ENCODE measurements around the gene TFDP1.
"Not testable (repeated sequence)": the region's sequence is repeated elsewhere in the genome, so short reads cannot be mapped to it uniquely, and the experiment has no call there.

TFDP1 gene

DNA sequence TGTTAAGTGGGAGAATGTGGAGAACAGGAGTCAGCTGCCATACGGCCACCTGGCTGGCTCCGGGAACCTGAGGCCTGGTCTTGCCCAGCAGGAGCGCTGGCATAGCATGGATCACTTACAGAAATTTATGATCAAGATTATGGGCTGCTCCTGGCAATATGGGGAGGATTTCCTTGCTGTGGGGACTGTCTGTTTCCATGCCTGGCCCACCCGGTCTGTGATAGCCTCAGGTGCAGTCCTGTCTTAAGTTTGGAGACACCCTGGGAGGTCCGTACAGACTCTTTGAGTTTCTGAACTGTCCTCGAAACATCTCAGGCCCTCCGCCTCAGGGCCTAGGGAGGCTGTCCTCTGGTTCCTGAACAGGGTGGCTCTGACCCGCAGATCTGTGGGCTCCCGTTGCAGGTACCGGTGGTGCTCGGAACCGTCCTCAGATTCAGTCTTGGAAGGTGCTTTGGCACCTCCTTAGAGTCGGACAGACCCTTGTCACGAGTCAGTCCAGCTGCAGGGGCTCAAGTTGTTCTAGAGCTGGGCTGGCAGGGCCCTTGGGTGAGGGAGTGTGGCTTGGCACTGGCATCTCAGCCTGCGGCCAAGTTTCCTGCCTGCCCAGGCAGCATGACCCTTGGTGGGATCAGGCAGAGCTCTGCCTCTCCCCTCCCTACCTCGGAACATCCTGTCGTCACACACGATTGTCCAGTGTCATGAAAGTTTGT is 4.9 kb downstream of the TFDP1 start:
- Histone ChIP-seq H3K36me3 (ENCODE audit: control insufficient read depth, insufficient read depth, low read length) (peaks cover 63% of the 10 kb centered on the region), H3K27ac (ENCODE audit: low read depth, low read length) (no peak overlapping the region), H3K9ac (ENCODE audit: low read length) (no peak overlapping the region), H3K4me1 (ENCODE audit: control insufficient read depth, insufficient read depth, low read length) (no peaks in the 10 kb centered on the region), H3K4me3 (ENCODE audit: low read depth, low read length) (no peak overlapping the region), H3K9me3 (ENCODE audit: control insufficient read depth, insufficient read depth, low read depth, low read length) (no peaks in the 10 kb centered on the region), H3K27me3 (ENCODE audit: control insufficient read depth, insufficient read depth, low read length) (no peaks in the 10 kb centered on the region)

- Histone ChIP-seq H3K27ac (ENCODE audit: low read depth, low read length) (no peak overlapping the region), H3K9ac (ENCODE audit: low read length) (no peak overlapping the region), H3K9me3 (ENCODE audit: control insufficient read depth, insufficient read depth, low read depth, low read length) (no peaks in the 10 kb centered on the region), H3K4me3 (ENCODE audit: low read depth, low read length) (no peak overlapping the region), H3K36me3 (ENCODE audit: control insufficient read depth, insufficient read depth, low read length) (peaks cover 65% of the 10 kb centered on the region), H3K4me1 (ENCODE audit: control insufficient read depth, insufficient read depth, low read length) (no peaks in the 10 kb centered on the region), H3K27me3 (ENCODE audit: control insufficient read depth, insufficient read depth, low read length) (no peaks in the 10 kb centered on the region)
Observed at GRCh38 chr13:113589961-113590339, 5.4 kb downstream of the TFDP1 start.

DNA sequence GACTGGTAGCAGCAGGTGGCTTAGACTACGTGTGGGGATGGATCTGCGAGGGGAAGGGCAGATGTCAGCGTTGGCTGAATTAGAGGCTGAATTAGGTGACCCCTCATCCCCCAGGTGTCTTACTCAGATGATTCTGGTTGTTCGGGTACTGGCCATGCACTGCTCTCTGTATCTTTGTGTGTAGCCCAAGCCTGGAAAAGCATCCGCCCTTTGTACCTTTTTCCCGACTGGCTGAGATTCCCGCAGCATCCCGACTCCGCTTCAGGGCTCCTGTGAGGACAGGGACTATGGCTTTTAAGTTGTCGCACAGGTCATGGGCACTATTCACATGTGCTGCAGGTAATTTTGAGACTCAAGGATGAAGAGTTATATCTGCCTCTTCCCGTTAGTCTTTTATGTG is 7.2 kb downstream of the TFDP1 start:
- H3K4me1 ChIP-seq (ENCODE audit: control insufficient read depth, insufficient read depth, low read length): no peaks in the 10 kb centered on the region
- no peak overlapping the region for H3K4me3 ChIP-seq (ENCODE audit: low read depth, low read length)
- H3K27ac ChIP-seq (ENCODE audit: low read depth, low read length): no peak overlapping the region
- H3K36me3 ChIP-seq (ENCODE audit: control insufficient read depth, insufficient read depth, low read length): peaks cover 69% of the 10 kb centered on the region
- no peaks in the 10 kb centered on the region for H3K27me3 ChIP-seq (ENCODE audit: control insufficient read depth, insufficient read depth, low read length)
- H3K9me3 ChIP-seq (ENCODE audit: control insufficient read depth, insufficient read depth, low read depth, low read length): no peaks in the 10 kb centered on the region
- no peak overlapping the region for H3K9ac ChIP-seq (ENCODE audit: low read length)

DNA sequence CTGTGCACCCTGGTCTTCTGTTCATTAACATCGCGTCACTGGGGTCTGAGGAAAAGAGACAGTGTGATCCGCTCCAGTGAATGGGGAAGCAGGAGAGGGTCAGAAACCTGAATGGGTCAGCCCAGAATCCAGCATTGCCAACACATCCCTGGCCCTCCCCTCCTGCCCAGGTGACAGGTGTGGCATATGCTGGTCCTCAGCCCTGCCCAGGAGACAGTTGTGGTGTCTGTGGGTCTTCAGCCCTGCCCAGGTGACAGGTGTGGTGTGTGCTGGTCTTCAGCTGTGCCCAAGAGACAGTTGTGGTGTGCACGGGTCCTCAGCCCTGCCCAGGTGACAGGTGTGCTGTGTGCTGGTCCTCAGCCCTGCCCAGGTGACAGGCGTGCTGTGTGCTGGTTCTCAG is 8.0 kb downstream of the TFDP1 start:
- no peaks in the 10 kb centered on the region for H3K9me3 ChIP-seq (ENCODE audit: control insufficient read depth, insufficient read depth, low read depth, low read length)
- no peaks in the 10 kb centered on the region for H3K27me3 ChIP-seq (ENCODE audit: control insufficient read depth, insufficient read depth, low read length)
- H3K36me3 ChIP-seq (ENCODE audit: control insufficient read depth, insufficient read depth, low read length): peaks cover 68% of the 10 kb centered on the region
- H3K4me3 ChIP-seq (ENCODE audit: low read depth, low read length): no peak overlapping the region
- H3K4me1 ChIP-seq (ENCODE audit: control insufficient read depth, insufficient read depth, low read length): no peaks in the 10 kb centered on the region
- no peak overlapping the region for H3K27ac ChIP-seq (ENCODE audit: low read depth, low read length)
- no peak overlapping the region for H3K9ac ChIP-seq (ENCODE audit: low read length)

GRCh38 chr13:113594066-113594821 is 9.7 kb downstream of the TFDP1 start:
- not testable (repeated sequence) for H3K9me3 ChIP-seq (ENCODE audit: control insufficient read depth, insufficient read depth, low read depth, low read length); H3K9ac ChIP-seq (ENCODE audit: low read length); H3K4me3 ChIP-seq (ENCODE audit: low read depth, low read length); H3K4me1 ChIP-seq (ENCODE audit: control insufficient read depth, insufficient read depth, low read length); H3K27me3 ChIP-seq (ENCODE audit: control insufficient read depth, insufficient read depth, low read length); H3K27ac ChIP-seq (ENCODE audit: low read depth, low read length)
- peaks cover 66% of the 10 kb centered on the region for H3K36me3 ChIP-seq (ENCODE audit: control insufficient read depth, insufficient read depth, low read length)

GRCh38 chr13:113595131-113595530 is 10.6 kb downstream of the TFDP1 start:
- no peak overlapping the region for H3K4me3 ChIP-seq (ENCODE audit: low read depth, low read length)
- no peaks in the 10 kb centered on the region for H3K4me1 ChIP-seq (ENCODE audit: control insufficient read depth, insufficient read depth, low read length)
- no peak overlapping the region for H3K27ac ChIP-seq (ENCODE audit: low read depth, low read length)
- H3K27me3 ChIP-seq (ENCODE audit: control insufficient read depth, insufficient read depth, low read length): no peaks in the 10 kb centered on the region
- no peaks in the 10 kb centered on the region for H3K9me3 ChIP-seq (ENCODE audit: control insufficient read depth, insufficient read depth, low read depth, low read length)
- no peak overlapping the region for H3K9ac ChIP-seq (ENCODE audit: low read length)
- H3K36me3 ChIP-seq (ENCODE audit: control insufficient read depth, insufficient read depth, low read length): peaks cover 66% of the 10 kb centered on the region

- no peaks in the 10 kb centered on the region for H3K4me1 ChIP-seq (ENCODE audit: control insufficient read depth, insufficient read depth, low read length)
- H3K36me3 ChIP-seq (ENCODE audit: control insufficient read depth, insufficient read depth, low read length): peaks cover 71% of the 10 kb centered on the region
- H3K9me3 ChIP-seq (ENCODE audit: control insufficient read depth, insufficient read depth, low read depth, low read length): no peaks in the 10 kb centered on the region
- no peak overlapping the region for H3K4me3 ChIP-seq (ENCODE audit: low read depth, low read length)
- H3K9ac ChIP-seq (ENCODE audit: low read length): no peak overlapping the region
- no peak overlapping the region for H3K27ac ChIP-seq (ENCODE audit: low read depth, low read length)
- no peaks in the 10 kb centered on the region for H3K27me3 ChIP-seq (ENCODE audit: control insufficient read depth, insufficient read depth, low read length)
Observed at GRCh38 chr13:113596321-113597200, 12.0 kb downstream of the TFDP1 start.

DNA sequence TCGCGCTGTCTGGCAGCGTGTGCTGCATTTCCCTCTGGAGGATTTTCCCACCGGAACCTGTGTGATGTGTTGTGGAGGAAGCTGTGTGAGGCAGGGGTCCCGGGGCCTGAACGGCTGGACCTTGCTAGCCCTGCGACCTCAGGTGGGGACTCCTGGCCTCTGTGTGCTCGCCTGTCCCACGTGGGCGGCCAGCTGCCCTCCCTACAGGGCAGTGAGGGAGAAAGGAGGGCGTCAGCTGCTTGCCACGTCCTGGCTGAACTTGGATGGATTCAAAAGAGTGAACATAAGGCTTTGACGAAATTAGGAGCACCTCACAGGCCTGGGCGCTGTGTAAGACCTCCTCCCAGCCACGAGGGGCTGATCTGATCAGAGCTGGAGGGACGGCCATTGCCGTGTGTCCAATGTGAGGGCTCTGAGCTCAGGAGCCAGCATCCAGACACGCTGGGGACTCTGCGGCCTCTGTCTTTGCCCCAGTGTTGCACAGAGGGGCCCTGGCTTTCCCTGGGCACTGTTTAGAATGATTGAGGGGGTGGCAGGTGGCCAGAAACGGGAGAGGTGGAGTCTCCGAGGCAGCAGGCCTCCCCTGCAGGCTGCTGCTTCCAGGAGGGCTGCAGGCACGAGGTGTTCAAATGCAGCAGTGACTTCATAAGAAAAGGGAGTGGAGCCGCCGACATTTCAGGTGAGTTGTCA is 13.0 kb downstream of the TFDP1 start:
- no peak overlapping the region for H3K9ac ChIP-seq (ENCODE audit: low read length)
- H3K9me3 ChIP-seq (ENCODE audit: control insufficient read depth, insufficient read depth, low read depth, low read length): no peaks in the 10 kb centered on the region
- peaks cover 64% of the 10 kb centered on the region for H3K36me3 ChIP-seq (ENCODE audit: control insufficient read depth, insufficient read depth, low read length)
- H3K27ac ChIP-seq (ENCODE audit: low read depth, low read length): no peak overlapping the region
- H3K4me3 ChIP-seq (ENCODE audit: low read depth, low read length): no peak overlapping the region
- H3K4me1 ChIP-seq (ENCODE audit: control insufficient read depth, insufficient read depth, low read length): no peaks in the 10 kb centered on the region; the same call in 1 of the 2 replicates
- H3K27me3 ChIP-seq (ENCODE audit: control insufficient read depth, insufficient read depth, low read length): no peaks in the 10 kb centered on the region

- Histone ChIP-seq H3K4me3 (ENCODE audit: low read depth, low read length) (no peak overlapping the region), H3K27ac (ENCODE audit: low read depth, low read length) (no peak overlapping the region), H3K36me3 (ENCODE audit: control insufficient read depth, insufficient read depth, low read length) (peaks cover 58% of the 10 kb centered on the region), H3K9ac (ENCODE audit: low read length) (no peak overlapping the region), H3K4me1 (ENCODE audit: control insufficient read depth, insufficient read depth, low read length) (no peaks in the 10 kb centered on the region; the same call in 1 of the 2 replicates), H3K9me3 (ENCODE audit: control insufficient read depth, insufficient read depth, low read depth, low read length) (no peaks in the 10 kb centered on the region), H3K27me3 (ENCODE audit: control insufficient read depth, insufficient read depth, low read length) (no peaks in the 10 kb centered on the region)
Observed at GRCh38 chr13:113598081-113598410, 13.5 kb downstream of the TFDP1 start.

- Histone ChIP-seq H3K4me1 (ENCODE audit: control insufficient read depth, insufficient read depth, low read length) (no peaks in the 10 kb centered on the region; the same call in 1 of the 2 replicates), H3K4me3 (ENCODE audit: low read depth, low read length) (no peak overlapping the region), H3K27ac (ENCODE audit: low read depth, low read length) (no peak overlapping the region), H3K36me3 (ENCODE audit: control insufficient read depth, insufficient read depth, low read length) (peaks cover 57% of the 10 kb centered on the region), H3K9me3 (ENCODE audit: control insufficient read depth, insufficient read depth, low read depth, low read length) (no peaks in the 10 kb centered on the region), H3K27me3 (ENCODE audit: control insufficient read depth, insufficient read depth, low read length) (no peaks in the 10 kb centered on the region), H3K9ac (ENCODE audit: low read length) (no peak overlapping the region)
Observed at GRCh38 chr13:113598481-113598880, 13.9 kb downstream of the TFDP1 start.

Data from HUES6 (cell line).